Measurements from ENCODE around the gene AGAP3.

The AGAP3 gene

GRCh38 chr7:151141311-151141854, 55.1 kb downstream of the AGAP3 start:
- DNase-seq (ENCODE audit: low read depth): no peak
- H3K4me3 ChIP-seq (ENCODE audit: low read depth, low read length): no peak overlapping the region
- no peak for TF ChIP-seq POLR2A (IDR thresholded peaks at IDR 0.05; ENCODE audit: extremely low read depth, insufficient read length)
- TF ChIP-seq MAX (IDR thresholded peaks at IDR 0.05; ENCODE audit: low read depth, low read length): no peak
- no peak for TF ChIP-seq MYC (IDR thresholded peaks at IDR 0.05; ENCODE audit: low read depth, low read length)
- no peak for TF ChIP-seq CTCF (IDR thresholded peaks at IDR 0.05; ENCODE audit: low read depth, low read length)

- H3K4me3 ChIP-seq (ENCODE audit: low read depth, low read length): no peak overlapping the region
- TF ChIP-seq MAX (IDR thresholded peaks at IDR 0.05; ENCODE audit: low read depth, low read length) (no peak), POLR2A (IDR thresholded peaks at IDR 0.05; ENCODE audit: extremely low read depth, insufficient read length) (no peak), CTCF (IDR thresholded peaks at IDR 0.05; ENCODE audit: low read depth, low read length) (no peak), MYC (IDR thresholded peaks at IDR 0.05; ENCODE audit: low read depth, low read length) (no peak)
- DNase-seq (ENCODE audit: low read depth): no peak
Observed at GRCh38 chr7:151141855-151142685, 55.8 kb downstream of the AGAP3 start.

- no peak overlapping the region for H3K4me3 ChIP-seq (ENCODE audit: low read depth, low read length)
- DNase-seq (ENCODE audit: low read depth): no peak
- TF ChIP-seq MAX (IDR thresholded peaks at IDR 0.05; ENCODE audit: low read depth, low read length) (no peak), POLR2A (IDR thresholded peaks at IDR 0.05; ENCODE audit: extremely low read depth, insufficient read length) (no peak), MYC (IDR thresholded peaks at IDR 0.05; ENCODE audit: low read depth, low read length) (no peak), CTCF (IDR thresholded peaks at IDR 0.05; ENCODE audit: low read depth, low read length) (no peak)
Observed at GRCh38 chr7:151142686-151143040, 56.4 kb downstream of the AGAP3 start.

GRCh38 chr7:151143261-151144015, 57.2 kb downstream of the AGAP3 start:
- no peak for DNase-seq (ENCODE audit: low read depth)
- no peak overlapping the region for H3K4me3 ChIP-seq (ENCODE audit: low read depth, low read length)
- no peak for TF ChIP-seq CTCF (IDR thresholded peaks at IDR 0.05; ENCODE audit: low read depth, low read length)
- no peak for TF ChIP-seq MYC (IDR thresholded peaks at IDR 0.05; ENCODE audit: low read depth, low read length)
- no peak for TF ChIP-seq MAX (IDR thresholded peaks at IDR 0.05; ENCODE audit: low read depth, low read length)
- no peak for TF ChIP-seq POLR2A (IDR thresholded peaks at IDR 0.05; ENCODE audit: extremely low read depth, insufficient read length)

- TF ChIP-seq MAX (IDR thresholded peaks at IDR 0.05; ENCODE audit: low read depth, low read length) (no peak), CTCF (IDR thresholded peaks at IDR 0.05; ENCODE audit: low read depth, low read length) (no peak), POLR2A (IDR thresholded peaks at IDR 0.05; ENCODE audit: extremely low read depth, insufficient read length) (no peak), MYC (IDR thresholded peaks at IDR 0.05; ENCODE audit: low read depth, low read length) (no peak)
- no peak for DNase-seq (ENCODE audit: low read depth)
- H3K4me3 ChIP-seq (ENCODE audit: low read depth, low read length): no peak overlapping the region
Observed at GRCh38 chr7:151144387-151144786, 58.1 kb downstream of the AGAP3 start.
